MM.1S (cell line): ENCODE measurements around the gene PTPRG.
"Not testable (repeated sequence)": the region's sequence is repeated elsewhere in the genome, so short reads cannot be mapped to it uniquely, and the experiment has no call there.

ENCODE experiments used
- DNase-seq: peaks from one replicate; pipeline ENCODE4 v3.0.0-alpha.2; 2015
- H2AFZ ChIP-seq: fragments of 300-600 bp; sonication (generic); 2 replicates; pipeline ENCODE4 v1.6.0; 2016; ENCODE audit warnings: antibody characterized with exemption, low read length
- H3F3A ChIP-seq: fragments of 300-600 bp; sonication (generic); 2 replicates; pipeline ENCODE4 v1.6.1; 2016; ENCODE audit warnings: mild to moderate bottlenecking, antibody characterized with exemption, low read length, moderate library complexity, mixed read lengths; ENCODE audit not compliant: insufficient read depth
- H3K27ac ChIP-seq: fragments of 300-600 bp; sonication (generic); 2 replicates; pipeline ENCODE4 v1.5.1; 2016; ENCODE audit warnings: mild to moderate bottlenecking, low read length
- H3K27me3 ChIP-seq: fragments of 300-600 bp; sonication (generic); replicated peaks from 2 replicates; pipeline ENCODE4 v1.6.0; 2016; ENCODE audit warnings: low read length; ENCODE audit not compliant: insufficient read depth
- H3K36me3 ChIP-seq: fragments of 300-600 bp; sonication (generic); replicated peaks from 2 replicates; pipeline ENCODE4 v1.6.1; 2016; ENCODE audit warnings: mild to moderate bottlenecking, low read length, mixed read lengths; ENCODE audit not compliant: insufficient read depth
- H3K4me1 ChIP-seq: fragments of 300-600 bp; sonication (generic); 2 replicates; pipeline ENCODE4 v1.6.1; 2016; ENCODE audit warnings: low read length, mixed read lengths
- H3K4me2 ChIP-seq: fragments of 300-600 bp; sonication (generic); 2 replicates; pipeline ENCODE4 v1.6.0; 2016; ENCODE audit warnings: low read depth, low read length
- H3K4me3 ChIP-seq: fragments of 300-600 bp; sonication (generic); 2 replicates; pipeline ENCODE4 v1.5.1; 2016; ENCODE audit warnings: low read length, mixed read lengths
- H3K79me2 ChIP-seq: fragments of 300-600 bp; sonication (generic); 2 replicates; pipeline ENCODE4 v1.6.1; 2016; ENCODE audit warnings: mixed run types, low read length, mixed read lengths
- H3K9ac ChIP-seq: fragments of 300-600 bp; sonication (generic); 2 replicates; pipeline ENCODE4 v1.6.1; 2016; ENCODE audit warnings: low read length, mixed read lengths
- H3K9me2 ChIP-seq: fragments of 300-600 bp; sonication (generic); replicated peaks from 2 replicates; pipeline ENCODE4 v1.6.1; 2016; ENCODE audit warnings: mild to moderate bottlenecking, low read length, mixed read lengths; ENCODE audit not compliant: insufficient read depth
- H3K9me3 ChIP-seq: fragments of 300-600 bp; sonication (generic); replicated peaks from 2 replicates; pipeline ENCODE4 v1.6.1; 2016; ENCODE audit warnings: mild to moderate bottlenecking, low read length, mixed read lengths; ENCODE audit not compliant: insufficient read depth
- H4K20me1 ChIP-seq: fragments of 300-600 bp; sonication (generic); 2 replicates; pipeline ENCODE4 v1.6.1; 2016; ENCODE audit warnings: mild to moderate bottlenecking, low read length, moderate library complexity, mixed read lengths; ENCODE audit not compliant: insufficient read depth
- CTCF ChIP-seq: fragments of 300-600 bp; sonication (generic); IDR thresholded peaks from 2 replicates; pipeline ENCODE4 v1.5.1; 2016; ENCODE audit warnings: antibody characterized with exemption, low read length, mixed read lengths
- EZH2 ChIP-seq: fragments of 300-600 bp; sonication (generic); optimal IDR thresholded peaks from 2 replicates; pipeline ENCODE3; 2017; ENCODE audit warnings: low read depth, mild to moderate bottlenecking, antibody characterized with exemption, low read length, mixed read lengths
- EZH2phosphoT487 ChIP-seq: fragments of 300-600 bp; sonication (generic); IDR thresholded peaks from 2 replicates; pipeline ENCODE4 v1.6.1; 2018; ENCODE audit warnings: antibody characterized with exemption, low read length

Gene PTPRG

GRCh38 chr3:61812517-61812916 is 251.1 kb downstream of the PTPRG start:
- H3K9me2 ChIP-seq: no peaks in the 10 kb centered on the region
- H3K4me1 ChIP-seq: peaks cover 9% of the 10 kb centered on the region
- H3K27ac ChIP-seq: no peak overlapping the region
- no peak overlapping the region for H2AFZ ChIP-seq
- no peaks in the 10 kb centered on the region for H4K20me1 ChIP-seq
- no peak for DNase-seq
- TF ChIP-seq CTCF (no peak), EZH2 (no peak), EZH2phosphoT487 (no peak)
- no peak overlapping the region for H3K9ac ChIP-seq
- no peak overlapping the region for H3K4me3 ChIP-seq
- H3K4me2 ChIP-seq: no peak overlapping the region
- H3K27me3 ChIP-seq: no peaks in the 10 kb centered on the region
- H3K36me3 ChIP-seq: no peaks in the 10 kb centered on the region
- H3K9me3 ChIP-seq: no peaks in the 10 kb centered on the region
- H3F3A ChIP-seq: no peaks in the 10 kb centered on the region
- peaks cover 16% of the 10 kb centered on the region for H3K79me2 ChIP-seq

- H3K4me2 ChIP-seq: no peak overlapping the region
- no peaks in the 10 kb centered on the region for H3K36me3 ChIP-seq
- no peak overlapping the region for H3K4me3 ChIP-seq
- no peak overlapping the region for H3K9ac ChIP-seq
- H2AFZ ChIP-seq: no peak overlapping the region
- H3K27me3 ChIP-seq: no peaks in the 10 kb centered on the region
- no peaks in the 10 kb centered on the region for H3F3A ChIP-seq
- peaks cover 10% of the 10 kb centered on the region for H3K79me2 ChIP-seq
- TF ChIP-seq EZH2 (no peak), EZH2phosphoT487 (no peak), CTCF (no peak)
- no peak for DNase-seq
- H4K20me1 ChIP-seq: no peaks in the 10 kb centered on the region
- H3K27ac ChIP-seq: no peak overlapping the region
- no peaks in the 10 kb centered on the region for H3K9me2 ChIP-seq
- peaks cover 9% of the 10 kb centered on the region for H3K4me1 ChIP-seq
- no peaks in the 10 kb centered on the region for H3K9me3 ChIP-seq
Observed at GRCh38 chr3:61813636-61814035, 252.3 kb downstream of the PTPRG start.

GRCh38 chr3:61814674-61815073 is 253.3 kb downstream of the PTPRG start:
- Histone ChIP-seq H3K27ac (peak overlapping the region; percentile 3; the same call in 1 of the 2 replicates), H3K36me3 (no peaks in the 10 kb centered on the region), H3K9me2 (no peaks in the 10 kb centered on the region), H3K27me3 (no peaks in the 10 kb centered on the region), H3K79me2 (peaks cover 10% of the 10 kb centered on the region), H2AFZ (no peak overlapping the region), H3K4me1 (peaks cover 9% of the 10 kb centered on the region), H3K9me3 (no peaks in the 10 kb centered on the region), H4K20me1 (no peaks in the 10 kb centered on the region), H3K4me3 (no peak overlapping the region), H3K4me2 (no peak overlapping the region), H3F3A (no peaks in the 10 kb centered on the region), H3K9ac (no peak overlapping the region)
- TF ChIP-seq CTCF: no peak
- TF ChIP-seq EZH2: no peak
- TF ChIP-seq EZH2phosphoT487: no peak
- DNase-seq: peak; percentile 22

- H3K9ac ChIP-seq, DNase-seq, H3K36me3 ChIP-seq, H3K9me2 ChIP-seq, H3K4me2 ChIP-seq, H3F3A ChIP-seq, H4K20me1 ChIP-seq, H3K9me3 ChIP-seq, H3K27me3 ChIP-seq, H2AFZ ChIP-seq, H3K27ac ChIP-seq, H3K4me3 ChIP-seq, H3K4me1 ChIP-seq: not testable (repeated sequence)
- peaks cover 10% of the 10 kb centered on the region for H3K79me2 ChIP-seq
Observed at GRCh38 chr3:61816304-61816703, 254.9 kb downstream of the PTPRG start.
